GM13977 (cell line): ENCODE data around the gene PNPLA3.
A peak's percentile ranks its signal among the peaks of the same experiment; 100 is the strongest.

Experiments
- DNase-seq: peaks from one replicate; pipeline ENCODE4 v3.0.0; 2012; ENCODE audit warnings: low spot score
- CTCF ChIP-seq: IDR thresholded peaks from 2 replicates; pipeline ENCODE4 v1.5.1; 2012; ENCODE audit warnings: mild to moderate bottlenecking, control low read depth; ENCODE audit not compliant: insufficient read depth; ENCODE audit errors: extremely low read depth, missing control alignments
- in situ Hi-C: fragments of 300-500 bp; cut with MboI; formaldehyde crosslinking; loops from one replicate; pipeline ENCODE4 v1.12.0; 2022; ENCODE audit warnings: low sequenced_read_pairs, low pct_unique_long_range_greater_than_20kb, mixed read lengths, inconsistent platforms; ENCODE audit not compliant: unreplicated experiment

PNPLA3 gene

GRCh38 chr22:43928468-43928867, 4.9 kb downstream of the PNPLA3 start:
- TF ChIP-seq CTCF = no peak
- in situ Hi-C loops = no loop called here
- DNase-seq = no peak

DNA sequence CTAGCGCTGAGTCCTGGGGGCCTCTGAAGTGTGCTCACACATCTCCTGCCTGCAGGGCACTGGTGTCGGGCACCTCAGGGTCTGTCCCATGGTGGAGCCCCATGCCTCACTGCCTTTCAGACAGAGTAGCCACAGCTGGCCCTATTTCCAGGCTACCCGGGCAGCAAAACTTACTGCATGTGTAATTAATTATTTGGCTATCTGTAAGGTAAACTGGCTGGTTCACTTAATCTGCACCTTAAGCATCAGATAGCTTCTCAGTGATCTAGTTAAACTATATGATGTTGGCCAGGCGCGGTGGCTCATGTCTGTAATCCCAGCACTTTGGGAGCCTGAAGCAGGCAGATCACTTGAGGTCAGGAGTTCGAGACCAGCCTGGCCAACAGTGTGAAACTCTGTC, 5.3 kb downstream of the PNPLA3 start:
- no peak for DNase-seq
- in situ Hi-C loops = no loop called here
- no peak for TF ChIP-seq CTCF

DNA sequence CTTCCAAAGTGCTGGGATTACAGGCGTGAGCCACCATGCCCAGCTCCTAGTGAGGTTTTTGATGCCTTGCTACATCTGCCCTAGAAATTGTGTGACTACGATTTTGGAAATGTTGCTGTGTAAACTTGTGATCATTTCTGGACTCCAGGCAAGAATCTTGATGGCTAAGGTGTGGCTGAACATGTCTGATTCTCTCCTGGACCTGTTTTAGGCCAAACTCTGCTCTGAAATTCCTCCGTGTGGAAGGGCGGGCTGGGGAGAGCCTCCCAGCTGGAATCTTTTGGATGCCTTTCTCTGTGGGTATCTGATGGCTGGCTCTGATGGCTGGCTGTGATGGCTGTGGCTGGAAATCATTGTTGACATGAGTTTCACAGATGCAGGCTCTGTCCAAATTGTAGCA, 8.2 kb downstream of the PNPLA3 start:
- no peak for DNase-seq
- no peak for TF ChIP-seq CTCF
- in situ Hi-C loops = no loop called here

GRCh38 chr22:43941449-43941848, 17.8 kb downstream of the PNPLA3 start:
- DNase-seq = no peak
- in situ Hi-C loops = no loop called here
- no peak for TF ChIP-seq CTCF

DNA sequence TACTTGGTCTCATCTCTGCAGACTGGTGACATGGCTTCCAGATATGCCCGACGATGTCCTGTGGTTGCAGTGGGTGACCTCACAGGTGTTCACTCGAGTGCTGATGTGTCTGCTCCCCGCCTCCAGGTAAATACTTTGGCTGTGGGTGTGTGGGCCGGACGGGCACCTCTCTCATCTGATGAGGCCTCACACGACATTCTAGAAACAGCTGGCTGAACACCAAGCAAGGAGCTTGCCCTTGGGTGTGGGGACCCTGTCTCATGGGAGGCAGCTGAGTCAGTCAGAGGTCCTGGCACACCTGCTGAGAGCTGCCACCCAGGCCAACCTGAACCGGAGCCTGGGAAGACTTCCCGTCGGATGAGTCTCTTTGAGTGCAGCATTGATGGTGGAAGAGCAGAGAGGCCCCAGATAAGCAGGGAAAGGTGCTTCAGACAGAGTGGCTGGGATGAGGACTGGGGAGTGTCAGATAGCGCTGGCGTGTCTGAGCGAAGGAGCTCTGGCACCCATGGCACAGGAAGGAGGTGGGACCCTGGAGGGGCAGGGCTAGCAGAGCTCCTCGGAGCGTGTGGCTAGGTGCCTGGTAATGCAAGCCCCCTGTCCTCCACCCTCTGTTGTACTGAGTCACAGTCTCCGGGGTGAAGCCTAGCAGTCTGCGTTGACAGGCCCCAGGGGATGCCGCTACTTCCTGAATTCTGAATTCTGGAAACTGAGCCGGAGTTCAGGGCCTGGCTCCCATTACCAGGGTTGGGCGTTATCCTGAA, 21.2 kb downstream of the PNPLA3 start:
- in situ Hi-C loops = no loop called here
- DNase-seq = no peak
- no peak for TF ChIP-seq CTCF

- in situ Hi-C loops = no loop called here
- peak; percentile 84 for DNase-seq
These were observed 22.2 kb downstream of the PNPLA3 start for GRCh38 chr22:43945632-43946383.

More at GRCh38 chr22:43945632-43946383, 22.2 kb downstream of the PNPLA3 start:
- TF ChIP-seq CTCF = peak; percentile 88
